DND-41 (cell line): ENCODE data around the gene NKD2.

ENCODE experiments used
- ATAC-seq: fragments of 200-7000 bp; cut with Tn5 transposase; 3 replicates; pipeline ENCODE4 v1.9.1; 2021; ENCODE audit warnings: low read depth; ENCODE audit not compliant: insufficient read depth
- DNase-seq: peaks from one replicate; pipeline ENCODE4 v3.0.0-alpha.2; 2020
- H2AFZ ChIP-seq: 2 replicates; pipeline ENCODE4 v1.6.0; 2012; ENCODE audit warnings: low read depth, low read length
- H3K27ac ChIP-seq: 2 replicates; pipeline ENCODE4 v1.5.1; 2012; ENCODE audit warnings: low read length, inconsistent platforms
- H3K27me3 ChIP-seq: fragments of 200-600 bp; sonication (generic); 2 replicates; pipeline ENCODE4 v1.6.0; 2012; ENCODE audit warnings: low read length, mild to moderate bottlenecking, inconsistent platforms; ENCODE audit not compliant: insufficient read depth, poor library complexity
- H3K36me3 ChIP-seq: 2 replicates; pipeline ENCODE4 v1.5.1; 2012; ENCODE audit warnings: low read length, inconsistent platforms; ENCODE audit not compliant: insufficient read depth
- H3K4me1 ChIP-seq: 2 replicates; pipeline ENCODE4 v1.5.1; 2012; ENCODE audit warnings: mild to moderate bottlenecking, low read length; ENCODE audit not compliant: insufficient read depth
- H3K4me2 ChIP-seq: 2 replicates; pipeline ENCODE4 v1.6.0; 2012; ENCODE audit warnings: mild to moderate bottlenecking, moderate library complexity, low read length, inconsistent platforms; ENCODE audit not compliant: insufficient read depth
- H3K4me3 ChIP-seq, 2 experiments: fragments of 200-600 bp in 1 of 2; shearing (Covaris generic) in 1 of 2; 2 replicates each; pipeline ENCODE4 v1.5.1; 2012 to 2016; ENCODE audit warnings: inconsistent platforms in 2 of 2, low read length in 2 of 2, mild to moderate bottlenecking in 2 of 2, low read depth in 1 of 2, moderate library complexity in 1 of 2
- H3K79me2 ChIP-seq: 2 replicates; pipeline ENCODE4 v1.6.0; 2012; ENCODE audit warnings: low read length, inconsistent platforms; ENCODE audit not compliant: insufficient read depth
- H3K9ac ChIP-seq: 2 replicates; pipeline ENCODE4 v1.6.0; 2012; ENCODE audit warnings: low read depth, mild to moderate bottlenecking, inconsistent platforms, low read length, moderate library complexity
- H3K9me3 ChIP-seq: 2 replicates; pipeline ENCODE4 v1.5.1; 2012; ENCODE audit warnings: low read length, moderate library complexity, mild to moderate bottlenecking, inconsistent platforms; ENCODE audit not compliant: insufficient read depth, severe bottlenecking
- H4K20me1 ChIP-seq: 2 replicates; pipeline ENCODE4 v1.6.0; 2012; ENCODE audit warnings: low read length; ENCODE audit not compliant: insufficient read depth
- CTCF ChIP-seq: IDR thresholded peaks from 2 replicates; pipeline ENCODE4 v1.5.1; 2012; ENCODE audit warnings: borderline replicate concordance, low read length, moderate library complexity, mild to moderate bottlenecking; ENCODE audit not compliant: poor library complexity, severe bottlenecking; ENCODE audit errors: extremely low read depth
- EZH2 ChIP-seq: IDR thresholded peaks from 3 replicates; pipeline ENCODE4 v1.6.1; 2012; ENCODE audit warnings: borderline replicate concordance, low read depth, mild to moderate bottlenecking, moderate library complexity, low read length, inconsistent platforms; ENCODE audit not compliant: severe bottlenecking

The NKD2 gene

DNA sequence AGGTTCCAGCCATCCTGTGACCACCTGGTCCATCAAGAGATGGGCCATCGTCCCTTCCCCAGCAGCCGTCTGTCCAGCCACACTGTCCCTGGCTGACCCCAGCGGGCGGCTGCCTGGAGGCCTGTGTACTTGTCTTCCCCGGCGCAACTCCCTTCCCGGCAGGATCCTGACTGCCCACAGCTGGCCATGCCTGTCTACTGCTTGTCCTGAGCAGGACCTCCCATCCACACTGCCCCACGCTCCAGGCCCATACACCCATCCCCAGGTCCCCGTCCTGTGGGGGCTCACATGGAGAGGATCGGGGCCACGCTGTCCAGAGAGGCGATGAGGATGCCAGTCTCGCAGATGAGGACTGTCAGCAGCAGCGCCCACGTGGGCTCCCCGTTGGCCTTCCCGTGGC is 67.8 kb downstream of the NKD2 start:
- Histone ChIP-seq H3K27ac (no peak overlapping the region), H3K27me3 (no peaks in the 10 kb centered on the region), H3K4me1 (no peaks in the 10 kb centered on the region), H2AFZ (no peak overlapping the region), H3K4me3 (no peak overlapping the region), H3K36me3 (no peaks in the 10 kb centered on the region), H3K79me2 (no peaks in the 10 kb centered on the region), H3K4me2 (no peak overlapping the region), H4K20me1 (no peaks in the 10 kb centered on the region), H3K9me3 (no peaks in the 10 kb centered on the region), H3K9ac (no peak overlapping the region)
- TF ChIP-seq EZH2 = no peak
- TF ChIP-seq CTCF = no peak
- ATAC-seq (no peak), DNase-seq (no peak)

GRCh38 chr5:1077026-1077425 is 68.4 kb downstream of the NKD2 start:
- no peak for DNase-seq

DNA sequence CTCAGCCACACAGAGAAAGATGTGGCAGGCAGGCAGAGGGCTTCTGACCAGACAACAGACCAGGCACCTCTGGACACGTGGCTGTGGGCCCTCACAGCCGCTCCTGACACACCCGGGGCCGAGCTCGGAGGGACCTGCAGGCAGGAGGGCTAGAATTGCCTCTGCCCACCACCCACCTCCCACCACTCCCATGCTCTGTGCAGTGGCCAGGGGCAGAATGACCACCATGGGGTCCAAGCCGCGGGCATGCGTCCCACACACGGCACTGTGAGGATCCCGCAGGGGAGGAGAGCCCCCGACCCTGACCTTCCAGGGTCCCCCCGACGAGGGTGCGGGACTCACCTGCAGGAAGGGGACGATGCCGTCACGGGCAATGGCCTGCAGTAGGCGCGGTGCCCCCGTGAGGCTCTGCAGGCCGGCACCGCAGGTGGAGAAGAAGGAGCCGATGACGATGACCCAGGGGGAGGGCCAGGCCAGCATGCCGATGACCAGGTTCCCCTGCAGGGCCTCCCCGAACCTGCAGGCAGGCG is 69.0 kb downstream of the NKD2 start:
- Histone ChIP-seq H2AFZ (no peak overlapping the region), H4K20me1 (no peaks in the 10 kb centered on the region), H3K79me2 (no peaks in the 10 kb centered on the region), H3K36me3 (no peaks in the 10 kb centered on the region), H3K4me1 (no peaks in the 10 kb centered on the region), H3K9me3 (no peaks in the 10 kb centered on the region), H3K4me2 (no peak overlapping the region), H3K27ac (no peak overlapping the region), H3K9ac (no peak overlapping the region), H3K27me3 (no peaks in the 10 kb centered on the region), H3K4me3 (no peak overlapping the region)
- TF ChIP-seq EZH2 (no peak), CTCF (no peak)
- no peak for ATAC-seq
- no peak for DNase-seq

More at GRCh38 chr5:1077026-1077425, 68.4 kb downstream of the NKD2 start:
- H3K9me3 ChIP-seq = no peaks in the 10 kb centered on the region
- H3K4me2 ChIP-seq = no peak overlapping the region
- no peak overlapping the region for H3K27ac ChIP-seq
- no peak for TF ChIP-seq EZH2
- TF ChIP-seq CTCF = no peak
- no peak overlapping the region for H3K4me3 ChIP-seq
- no peak overlapping the region for H3K9ac ChIP-seq
- H4K20me1 ChIP-seq = no peaks in the 10 kb centered on the region
- no peak overlapping the region for H2AFZ ChIP-seq
- no peaks in the 10 kb centered on the region for H3K27me3 ChIP-seq
- H3K4me1 ChIP-seq = no peaks in the 10 kb centered on the region
- no peaks in the 10 kb centered on the region for H3K79me2 ChIP-seq
- H3K36me3 ChIP-seq = no peaks in the 10 kb centered on the region
- ATAC-seq = no peak

GRCh38 chr5:1078206-1078605 is 69.6 kb downstream of the NKD2 start:
- no peaks in the 10 kb centered on the region for H3K36me3 ChIP-seq
- TF ChIP-seq EZH2 (no peak), CTCF (no peak)
- no peak for ATAC-seq

More at GRCh38 chr5:1078206-1078605, 69.6 kb downstream of the NKD2 start:
- Histone ChIP-seq H3K4me1 (no peaks in the 10 kb centered on the region), H4K20me1 (no peaks in the 10 kb centered on the region), H3K4me2 (no peak overlapping the region), H3K79me2 (no peaks in the 10 kb centered on the region), H3K9me3 (no peaks in the 10 kb centered on the region), H3K27me3 (no peaks in the 10 kb centered on the region), H3K4me3 (no peak overlapping the region), H3K9ac (no peak overlapping the region), H2AFZ (no peak overlapping the region), H3K27ac (no peak overlapping the region)
- DNase-seq = no peak
